OCI-LY1 (cell line): Measurements from ENCODE around the gene TIMM50.

Source experiments
- EZH2 ChIP-seq: fragments of 200-600 bp; sonication (generic), shearing (Covaris generic); IDR thresholded peaks from 2 replicates; pipeline ENCODE4 v1.8.0; 2017; ENCODE audit warnings: borderline replicate concordance, mixed run types, mild to moderate bottlenecking, antibody characterized with exemption, low read length, moderate library complexity, mixed read lengths
- TF ChIP-seq, protein P1 (sequence below): fragments of 200-600 bp; sonication (generic), shearing (Covaris generic); IDR thresholded peaks from 2 replicates; pipeline ENCODE4 v1.5.1; 2017; ENCODE audit warnings: mild to moderate bottlenecking, antibody characterized with exemption, low read length, moderate library complexity, mixed read lengths

DNA sequence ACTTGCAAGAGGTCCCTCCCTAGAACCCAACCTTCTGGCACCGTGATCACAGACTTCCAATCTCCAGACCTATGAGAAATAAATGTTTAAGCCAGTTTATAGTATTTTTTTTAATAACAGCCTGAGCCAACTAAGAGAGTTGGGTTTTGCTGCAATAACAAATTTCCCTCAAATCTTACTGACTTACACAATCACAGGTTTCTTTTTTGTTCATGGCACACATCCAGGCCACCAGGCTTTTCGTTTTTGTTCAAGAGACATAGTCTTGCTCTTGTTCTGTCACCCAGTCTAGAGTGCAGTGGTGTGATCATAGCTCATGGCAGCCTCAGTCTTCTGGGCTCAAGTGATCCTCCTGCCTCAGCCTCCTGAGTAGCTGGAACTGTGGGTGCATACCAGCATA, 32.4 kb downstream of the TIMM50 start:
- TF ChIP-seq, protein P1, sequence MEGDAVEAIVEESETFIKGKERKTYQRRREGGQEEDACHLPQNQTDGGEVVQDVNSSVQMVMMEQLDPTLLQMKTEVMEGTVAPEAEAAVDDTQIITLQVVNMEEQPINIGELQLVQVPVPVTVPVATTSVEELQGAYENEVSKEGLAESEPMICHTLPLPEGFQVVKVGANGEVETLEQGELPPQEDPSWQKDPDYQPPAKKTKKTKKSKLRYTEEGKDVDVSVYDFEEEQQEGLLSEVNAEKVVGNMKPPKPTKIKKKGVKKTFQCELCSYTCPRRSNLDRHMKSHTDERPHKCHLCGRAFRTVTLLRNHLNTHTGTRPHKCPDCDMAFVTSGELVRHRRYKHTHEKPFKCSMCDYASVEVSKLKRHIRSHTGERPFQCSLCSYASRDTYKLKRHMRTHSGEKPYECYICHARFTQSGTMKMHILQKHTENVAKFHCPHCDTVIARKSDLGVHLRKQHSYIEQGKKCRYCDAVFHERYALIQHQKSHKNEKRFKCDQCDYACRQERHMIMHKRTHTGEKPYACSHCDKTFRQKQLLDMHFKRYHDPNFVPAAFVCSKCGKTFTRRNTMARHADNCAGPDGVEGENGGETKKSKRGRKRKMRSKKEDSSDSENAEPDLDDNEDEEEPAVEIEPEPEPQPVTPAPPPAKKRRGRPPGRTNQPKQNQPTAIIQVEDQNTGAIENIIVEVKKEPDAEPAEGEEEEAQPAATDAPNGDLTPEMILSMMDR, result no peak
- no peak for TF ChIP-seq EZH2
